GM12801 (cell line): ENCODE measurements around the gene MST1.

Experiments used
- CTCF ChIP-seq: IDR thresholded peaks from one replicate; pipeline ENCODE4 v1.5.1; 2011; ENCODE audit warnings: control low read depth; ENCODE audit not compliant: insufficient read length; ENCODE audit errors: extremely low read depth

MST1 gene

GRCh38 chr3:49727154-49727923 lies 38.1 kb upstream of the MST1 start:
- TF ChIP-seq CTCF = no peak

DNA sequence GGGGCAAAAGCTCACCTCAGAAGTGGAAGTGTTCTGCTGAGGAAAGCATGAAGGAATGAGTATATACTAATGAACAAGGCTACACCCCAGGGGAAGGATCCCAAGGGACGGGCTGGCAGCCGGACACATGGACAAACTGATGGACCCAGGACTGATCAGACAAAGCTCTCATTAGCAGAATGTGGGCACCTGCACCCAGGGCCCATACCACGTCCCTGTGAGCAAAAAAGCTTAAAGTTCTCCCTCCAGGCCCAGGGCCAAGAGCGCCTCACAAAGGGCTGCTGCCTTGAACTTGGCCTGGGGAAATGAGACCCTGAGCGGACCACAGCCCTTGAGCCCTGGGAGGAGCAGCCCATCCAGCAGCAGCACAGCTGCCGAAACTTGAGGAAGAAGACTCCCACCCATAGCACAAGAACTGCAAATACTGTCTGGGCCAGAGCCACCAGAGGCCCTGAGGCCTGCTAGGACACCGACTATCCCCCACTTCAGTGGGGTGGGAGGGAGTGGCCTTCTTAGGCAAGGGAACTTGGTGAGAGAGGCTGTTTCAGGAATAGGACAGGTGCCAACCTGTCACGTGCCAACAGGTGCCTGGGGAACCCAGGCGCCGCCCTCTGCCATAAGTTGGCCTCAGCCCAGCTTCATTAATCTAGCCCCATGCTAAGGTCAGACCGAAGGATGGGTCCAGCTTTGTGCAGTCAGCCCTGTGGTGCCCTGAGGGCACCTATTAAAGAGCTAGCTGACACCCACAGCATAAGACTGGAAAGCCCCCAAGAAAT lies 36.8 kb upstream of the MST1 start:
- TF ChIP-seq CTCF = no peak

DNA sequence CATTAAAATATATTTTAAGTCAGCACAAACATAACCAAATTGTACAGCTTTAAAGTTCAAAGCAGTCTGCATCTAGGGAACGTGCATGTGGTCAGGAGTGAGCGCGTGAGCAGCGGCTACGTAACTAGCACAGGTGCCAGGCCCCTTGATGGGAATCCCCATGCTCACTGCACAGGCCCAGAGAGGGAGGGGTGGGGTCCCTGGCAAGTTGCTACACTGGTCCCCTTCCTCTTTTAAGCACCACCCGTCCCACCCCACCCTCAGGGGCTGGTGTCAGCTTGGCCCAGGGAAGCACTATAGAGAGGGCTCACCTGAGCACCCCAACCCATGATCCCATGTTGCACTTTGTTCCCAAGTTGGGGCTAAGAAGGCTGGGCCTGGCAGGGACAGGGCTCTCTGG lies 35.3 kb upstream of the MST1 start:
- no peak for TF ChIP-seq CTCF

GRCh38 chr3:49723628-49724551 lies 34.6 kb upstream of the MST1 start, which contains the start of gene GMPPB:
Gene GMPPB (minus strand): TSS chr3:49723951. CDS start chr3:49723726, 225 bp downstream.
- TF ChIP-seq CTCF = no peak

- no peak for TF ChIP-seq CTCF
Measured at GRCh38 chr3:49723296-49723627, 34.0 kb upstream of the MST1 start.

DNA sequence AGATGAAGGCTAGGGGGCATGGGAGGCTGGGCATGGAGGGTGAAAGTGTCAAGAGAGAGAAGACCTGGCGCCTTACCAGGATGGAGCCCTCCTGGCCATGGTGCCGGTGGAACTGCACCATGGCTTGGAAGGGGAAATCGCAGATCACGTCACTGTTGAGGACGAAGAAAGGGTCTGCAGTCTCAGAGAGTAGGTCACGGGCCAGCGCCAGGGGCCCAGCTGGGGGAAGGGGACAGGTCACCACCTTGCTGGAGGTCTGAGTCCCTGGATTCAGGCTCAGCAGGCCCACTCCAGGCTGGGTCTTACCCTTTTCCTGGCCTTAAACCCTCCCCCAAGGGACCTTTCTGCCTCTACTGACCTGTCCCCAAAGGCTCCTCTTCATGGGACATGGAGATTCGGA lies 33.6 kb upstream of the MST1 start:
- no peak for TF ChIP-seq CTCF
